SW 1271 (cell line): ENCODE results near the gene FXYD6.

Experiments
- DNase-seq, 2 experiments: peaks; one replicate each; lab custom pipeline; 2025; lab: John Stamatoyannopoulos, UW

Gene FXYD6

DNA sequence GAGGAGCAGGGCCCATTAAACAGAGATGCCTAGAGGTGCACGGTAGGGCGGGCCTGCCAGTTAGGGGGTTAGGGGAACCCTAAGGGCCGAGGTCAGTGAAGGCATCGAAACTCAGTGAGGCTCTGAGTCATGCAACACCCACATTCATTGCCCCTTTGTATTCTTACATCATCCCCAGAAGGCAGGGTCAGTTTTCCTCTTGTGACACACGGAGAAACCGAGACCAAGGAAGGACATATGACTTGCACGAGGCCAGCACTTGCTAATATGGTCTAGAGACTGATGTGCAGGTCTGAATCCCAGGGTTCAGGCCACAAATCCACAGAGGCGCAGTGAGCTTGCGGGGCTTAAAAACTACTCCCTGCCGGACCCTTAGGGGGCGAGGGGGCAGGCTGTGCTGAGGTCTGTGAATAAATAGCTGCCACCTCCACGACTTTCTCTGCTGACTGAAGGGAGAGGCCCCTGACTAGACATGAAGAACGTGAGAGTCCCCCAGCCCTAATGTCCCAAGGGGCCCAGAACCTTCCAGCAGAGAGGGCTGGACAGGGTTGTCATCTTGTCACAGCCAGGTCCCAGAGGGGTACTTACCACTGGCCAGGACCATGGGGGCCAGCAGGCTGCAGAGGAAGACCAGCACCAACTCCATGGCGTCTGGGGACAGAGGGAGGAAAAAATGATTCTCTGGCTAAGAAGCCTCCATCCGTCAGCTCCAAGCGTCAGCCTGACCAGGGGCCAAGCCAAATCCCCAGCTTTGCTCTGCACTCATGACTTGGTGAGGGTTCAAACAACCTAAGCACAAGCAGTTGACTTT lies 34.1 kb downstream of the FXYD6 start:
- DNase-seq, result no peak

DNA sequence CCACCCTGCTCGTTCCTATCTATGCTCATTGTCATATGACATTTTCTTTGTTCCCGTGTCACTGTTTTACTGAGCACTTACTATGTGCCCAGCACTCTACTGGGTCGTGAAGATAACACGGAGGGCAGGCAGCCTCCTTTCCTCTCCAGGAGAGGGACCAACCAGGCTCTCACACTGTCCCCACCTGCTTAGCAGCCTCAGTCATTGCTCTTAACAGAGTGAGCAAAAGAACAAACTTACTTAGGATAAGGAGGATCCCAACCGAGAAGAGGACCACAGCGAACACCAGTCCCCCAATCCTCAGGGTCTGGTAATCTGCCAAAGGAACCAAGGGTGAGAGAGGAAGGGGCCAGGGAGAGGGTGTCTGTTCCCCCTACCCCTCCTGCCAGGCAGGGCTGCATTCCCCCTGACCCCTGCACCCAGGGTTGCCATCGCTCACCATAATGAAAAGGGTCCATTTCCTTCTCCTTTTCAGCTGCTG lies 34.9 kb downstream of the FXYD6 start:
- DNase-seq, result no peak

DNA sequence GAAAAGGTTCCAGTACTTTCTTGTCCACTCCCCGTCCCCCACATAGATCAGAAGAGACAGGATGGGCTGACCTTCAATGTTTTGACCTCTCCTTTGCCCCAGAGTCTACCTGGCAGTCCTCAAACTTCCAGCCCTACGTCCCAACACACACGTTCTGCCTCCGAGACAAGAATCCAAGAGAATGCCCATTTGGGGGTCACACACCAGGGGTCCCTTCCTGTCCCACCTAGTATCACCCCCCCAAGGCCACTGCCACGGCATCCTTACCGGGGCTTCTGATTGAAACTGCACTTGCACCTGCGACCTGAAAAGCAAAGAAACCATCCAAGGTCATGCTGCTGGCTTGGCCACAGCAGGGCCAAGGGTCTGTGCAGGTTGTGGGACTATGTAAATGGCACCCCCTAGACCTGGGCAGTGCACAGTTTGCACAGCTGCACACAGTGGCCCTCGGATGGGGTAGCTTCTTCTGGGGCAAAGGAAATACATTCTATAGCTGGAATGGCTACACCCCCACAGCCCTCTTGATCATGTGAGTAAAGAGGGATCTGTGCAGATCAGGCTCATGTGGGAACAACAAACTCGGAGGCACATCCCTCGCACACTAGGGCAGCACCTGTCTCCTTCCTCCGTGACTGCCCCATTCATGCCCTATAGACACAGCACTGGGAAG lies 35.4 kb downstream of the FXYD6 start:
- DNase-seq, result no peak

DNA sequence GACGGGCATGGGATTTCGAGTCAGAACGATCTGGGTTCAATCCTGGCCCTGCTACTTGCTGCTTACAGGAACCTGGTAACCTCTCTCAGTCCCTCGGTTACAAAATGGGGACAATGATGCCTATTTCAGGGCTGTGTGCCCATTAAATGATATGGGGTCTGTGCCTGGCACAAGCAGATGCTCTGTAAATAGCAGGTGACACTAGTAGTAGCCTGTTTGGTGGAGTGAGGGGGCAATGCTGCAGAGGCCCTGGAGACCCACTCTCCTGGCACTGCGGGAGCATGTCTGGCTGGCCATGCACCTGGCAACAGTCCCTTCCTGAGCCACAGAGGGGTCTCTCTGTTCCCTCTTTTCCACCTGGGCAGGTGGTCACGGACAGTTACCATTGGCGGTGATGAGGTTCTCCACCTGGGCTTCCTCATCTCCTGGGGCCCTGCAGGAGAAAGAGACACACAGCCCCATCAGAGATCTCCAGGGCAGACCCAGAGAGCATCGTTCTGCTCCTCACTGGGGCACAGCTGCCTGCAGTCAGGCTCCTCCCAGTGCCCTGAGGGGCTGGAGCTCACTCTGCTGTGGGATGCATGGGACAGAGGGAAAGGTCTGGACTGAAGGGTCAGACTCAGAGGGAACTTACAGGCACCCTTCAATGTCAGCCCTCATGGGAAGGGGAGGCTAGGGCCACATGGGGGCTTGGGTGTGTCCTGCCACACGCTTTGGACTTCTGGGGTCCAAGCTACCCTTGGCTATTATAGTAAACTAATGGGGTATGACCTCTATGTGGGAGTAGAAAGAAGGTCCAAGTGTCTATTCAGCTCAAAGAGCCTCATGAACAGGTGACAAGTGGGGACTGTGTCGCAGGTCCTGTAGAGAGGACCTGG lies 36.3 kb downstream of the FXYD6 start:
- no peak for DNase-seq

DNA sequence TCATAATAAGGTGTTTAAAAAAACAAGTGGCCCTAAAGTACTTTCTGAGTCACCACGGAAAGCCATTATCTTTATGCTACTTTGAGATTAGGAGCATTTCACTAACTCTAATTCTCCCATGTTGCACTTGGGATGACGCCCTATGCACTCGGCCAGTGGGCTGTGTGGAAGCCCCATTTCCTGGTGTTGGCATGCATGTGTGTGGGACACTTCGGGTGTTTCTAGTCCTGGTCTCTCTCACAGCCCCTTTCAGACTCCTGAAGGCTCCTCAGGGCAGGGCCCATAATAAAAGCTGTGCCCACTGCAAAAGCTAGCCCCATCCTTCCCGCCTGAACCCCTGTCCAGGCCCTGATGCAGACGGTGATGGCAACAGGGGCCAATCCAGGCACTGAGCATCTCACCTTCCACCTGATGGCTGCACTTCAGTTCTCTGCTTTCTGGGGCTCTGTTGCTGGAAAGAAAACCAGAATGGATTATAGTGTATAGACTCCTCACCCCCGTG lies 37.0 kb downstream of the FXYD6 start:
- DNase-seq, result no peak

DNA sequence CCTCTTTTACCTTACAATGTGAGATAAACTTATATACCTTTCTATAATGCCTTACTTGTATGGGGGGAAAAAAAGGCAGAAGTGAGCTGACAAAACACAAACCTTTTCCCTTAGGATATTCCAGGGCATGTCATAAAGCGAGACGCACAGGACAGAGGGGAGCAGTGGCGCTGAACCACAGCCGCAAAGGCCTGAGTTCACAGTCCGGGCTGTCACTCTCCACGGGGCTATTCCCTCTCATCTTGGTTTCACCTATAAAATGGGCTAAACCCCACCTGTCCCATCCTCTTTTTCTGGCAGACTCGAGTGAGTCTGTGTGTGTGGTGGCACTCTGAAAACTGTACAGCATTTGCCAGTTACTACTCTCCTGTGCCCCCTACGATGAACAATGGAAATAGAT lies 37.6 kb downstream of the FXYD6 start:
- DNase-seq, result no peak

DNA sequence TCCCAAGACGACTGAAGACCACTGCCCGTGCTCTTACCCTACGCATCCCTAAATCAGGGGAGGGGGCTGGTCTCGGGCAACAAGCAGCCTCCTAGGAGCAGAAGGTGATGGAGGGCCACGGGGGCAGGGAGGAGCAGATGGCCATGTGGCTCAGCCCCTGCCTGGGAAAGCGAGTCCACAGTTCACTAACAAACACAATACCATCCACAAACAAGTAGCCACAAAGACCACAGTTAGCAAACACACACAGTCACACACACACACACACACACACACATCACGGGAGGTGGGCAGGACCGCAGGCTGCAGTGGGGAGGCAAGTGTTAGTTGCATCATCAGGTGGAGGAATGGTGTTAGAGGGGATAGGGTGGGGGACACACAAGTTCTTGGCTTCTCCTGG lies 38.7 kb downstream of the FXYD6 start:
- DNase-seq, result no peak

DNA sequence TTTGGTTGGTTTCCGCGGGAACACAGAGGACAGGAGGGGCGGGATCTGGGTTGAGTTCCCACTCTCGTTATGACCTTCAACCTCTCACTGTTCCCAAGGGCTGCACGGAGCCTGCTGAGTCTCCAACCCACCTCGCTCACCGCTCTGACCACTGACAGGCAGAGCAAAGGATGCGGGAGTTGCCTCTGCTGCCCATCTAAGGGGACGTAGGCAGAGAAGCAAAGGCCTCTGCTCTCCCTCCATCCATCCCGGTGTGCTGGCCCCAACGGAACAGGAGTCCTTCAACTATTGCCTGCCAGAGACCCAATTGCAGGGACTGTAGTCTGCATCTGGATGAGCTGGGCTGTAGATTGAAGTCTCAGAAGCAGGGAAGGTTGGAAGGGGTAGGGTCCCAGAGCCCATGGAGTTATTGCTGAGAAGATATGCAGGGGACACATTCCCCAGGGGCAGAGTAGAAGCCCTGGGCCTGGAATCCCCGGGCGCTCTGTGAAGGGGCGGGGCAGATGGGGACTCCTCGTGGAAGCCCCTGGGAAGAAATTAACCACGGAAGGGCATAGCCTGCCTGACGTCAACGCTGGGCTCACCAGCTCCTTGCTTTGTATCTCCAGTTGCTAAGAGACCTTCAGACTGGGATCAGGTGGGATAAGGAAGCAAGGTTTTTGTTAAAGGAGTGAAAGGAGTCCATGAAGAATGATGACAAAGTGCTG lies 39.2 kb downstream of the FXYD6 start:
- DNase-seq, result no peak

DNA sequence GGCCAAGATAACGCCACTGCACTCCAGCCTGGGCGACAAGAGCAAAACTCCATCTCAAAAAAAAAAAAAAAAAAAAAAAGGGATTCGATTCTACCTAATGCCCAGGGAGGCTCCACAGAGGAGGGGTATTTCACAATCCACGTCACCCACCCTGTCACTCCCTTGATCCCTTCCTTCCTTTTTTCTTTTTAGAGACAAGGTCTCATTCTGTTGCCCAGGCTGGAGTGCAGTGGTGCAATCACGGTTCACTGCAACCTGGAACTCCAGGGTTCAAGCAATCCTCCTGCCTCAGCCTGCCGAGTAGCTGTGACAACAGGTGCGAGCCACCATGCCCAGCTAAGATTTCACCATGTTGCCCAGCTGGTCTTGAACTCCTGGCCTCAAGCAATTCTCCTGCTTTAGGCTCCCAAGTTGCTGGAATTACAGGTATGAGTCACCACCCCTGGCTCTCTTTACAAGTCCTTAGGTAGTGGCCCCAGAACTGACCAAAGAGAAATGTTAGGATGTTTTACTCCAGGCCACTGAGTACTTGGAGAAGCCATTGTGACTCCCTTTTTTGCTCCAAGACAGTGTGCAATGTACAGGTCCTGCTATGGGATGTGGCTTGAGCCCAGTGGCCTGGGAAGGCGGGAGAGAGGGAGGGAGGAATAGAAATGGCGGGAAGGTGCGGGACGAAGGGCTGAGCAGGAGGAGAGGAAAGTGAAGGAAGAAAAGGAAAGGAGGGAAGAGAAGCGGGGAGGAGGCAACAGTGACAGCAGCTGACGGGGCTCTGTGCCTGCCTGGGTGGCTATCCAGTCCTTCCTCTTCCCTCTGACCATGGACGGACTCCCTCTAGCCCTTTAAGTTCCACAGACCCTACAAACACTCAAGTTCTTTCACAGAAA lies 40.1 kb downstream of the FXYD6 start:
- DNase-seq, result no peak

DNA sequence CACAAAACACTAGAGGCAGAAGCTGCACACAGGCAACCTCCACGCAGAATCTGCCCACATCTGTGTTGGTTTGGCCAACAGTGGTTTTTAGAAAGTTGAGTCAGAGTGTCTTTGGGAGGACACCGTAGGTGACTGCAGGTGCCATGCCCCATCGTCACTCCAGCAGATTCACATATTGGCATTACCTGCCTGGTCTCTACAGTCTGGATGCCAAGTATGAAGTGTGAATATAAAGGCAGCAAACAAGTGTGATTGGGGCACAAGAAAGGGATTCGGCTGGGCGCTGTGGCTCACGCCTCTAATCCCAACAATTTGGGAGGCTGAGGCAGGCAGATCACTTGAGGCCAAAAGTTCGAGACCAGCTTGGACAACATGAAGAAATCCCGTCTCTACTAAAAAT lies 40.9 kb downstream of the FXYD6 start:
- DNase-seq, result no peak

DNA sequence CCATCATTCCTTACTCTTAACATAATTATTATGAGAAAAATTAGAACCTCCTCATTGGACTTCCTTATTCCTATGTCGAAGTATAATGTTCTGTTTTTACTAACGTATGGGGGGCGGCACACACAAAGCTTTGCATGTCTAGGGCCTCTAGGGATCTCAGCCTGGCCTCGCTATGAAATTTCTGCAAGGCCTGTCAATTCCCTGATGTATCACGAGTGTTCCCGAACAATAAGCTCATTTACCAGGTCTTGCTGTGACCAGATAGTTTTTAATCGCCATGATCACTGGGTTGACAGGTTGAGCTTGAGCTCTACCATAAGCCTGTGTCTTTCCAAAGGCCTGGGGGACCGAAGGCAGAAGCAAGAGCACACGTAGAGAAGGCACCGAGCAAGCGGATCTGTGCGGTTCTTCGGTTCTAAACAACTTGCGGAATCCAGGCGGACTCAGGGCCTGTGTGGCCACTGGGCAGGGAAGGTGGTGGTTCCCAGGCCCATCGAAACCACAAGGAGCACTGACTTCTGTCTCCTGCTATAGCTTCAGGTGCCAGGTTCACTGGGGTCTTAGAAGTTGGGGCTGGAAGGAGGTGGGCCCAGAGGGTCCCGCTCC lies 41.5 kb downstream of the FXYD6 start:
- DNase-seq, result no peak

DNA sequence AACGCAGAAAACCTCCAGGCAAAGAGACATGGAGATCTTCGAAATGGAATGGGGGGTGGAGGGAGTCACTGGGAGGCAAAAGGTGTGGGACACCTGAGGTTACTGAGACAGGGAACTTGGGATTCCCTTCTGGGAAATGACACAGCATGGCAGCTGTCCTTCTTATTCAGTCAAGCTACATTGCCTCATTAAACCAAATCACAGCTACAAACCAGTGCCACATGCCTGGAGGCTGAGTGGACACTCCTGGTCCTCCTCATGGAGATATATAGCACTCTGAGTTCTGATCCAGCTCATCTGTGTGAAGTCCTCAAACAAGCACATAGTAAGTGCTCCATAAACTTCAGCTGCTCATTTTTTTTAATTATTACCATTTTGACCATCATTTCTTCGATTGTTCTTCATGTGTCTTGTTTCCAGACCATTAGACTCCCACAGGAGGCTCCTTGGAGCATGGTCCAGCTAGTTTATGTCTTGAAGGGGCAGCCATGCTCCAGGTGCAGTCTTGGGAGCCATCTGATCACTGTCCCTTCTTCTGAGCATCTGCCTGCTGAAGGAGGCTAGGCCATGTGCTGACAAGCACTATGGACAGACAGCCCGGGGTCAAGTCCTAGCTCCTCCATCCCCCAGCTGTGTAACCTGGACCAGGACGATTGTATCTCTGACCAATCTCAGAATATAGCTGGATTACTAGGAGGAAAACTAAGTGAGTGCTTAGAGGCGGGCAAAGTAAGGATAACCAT lies 42.2 kb downstream of the FXYD6 start:
- DNase-seq, result no peak

DNA sequence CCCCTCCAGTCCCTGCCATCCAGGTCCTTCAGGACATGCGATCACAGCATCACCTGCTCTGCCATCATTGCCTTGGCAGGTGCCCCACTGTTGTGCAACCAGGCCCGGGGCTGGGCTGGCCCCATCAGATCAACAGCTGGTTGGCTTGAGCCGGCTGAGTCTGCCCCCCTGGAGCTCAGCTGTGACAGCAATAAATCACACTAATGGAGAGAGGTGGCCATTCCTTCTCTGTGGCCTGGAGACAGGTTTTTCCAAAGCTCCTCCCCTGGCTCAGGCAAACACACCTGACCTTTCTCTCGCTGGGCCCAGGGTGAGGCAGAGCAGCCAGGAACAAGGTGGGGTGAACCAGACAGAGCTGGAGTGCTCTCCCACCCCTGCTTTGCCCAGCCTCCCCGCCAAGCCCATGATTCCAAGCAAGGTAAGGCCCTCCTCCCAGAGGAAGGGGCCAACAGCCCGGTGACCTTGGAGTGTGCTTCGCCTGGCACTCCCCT lies 43.0 kb downstream of the FXYD6 start:
- no peak for DNase-seq

DNA sequence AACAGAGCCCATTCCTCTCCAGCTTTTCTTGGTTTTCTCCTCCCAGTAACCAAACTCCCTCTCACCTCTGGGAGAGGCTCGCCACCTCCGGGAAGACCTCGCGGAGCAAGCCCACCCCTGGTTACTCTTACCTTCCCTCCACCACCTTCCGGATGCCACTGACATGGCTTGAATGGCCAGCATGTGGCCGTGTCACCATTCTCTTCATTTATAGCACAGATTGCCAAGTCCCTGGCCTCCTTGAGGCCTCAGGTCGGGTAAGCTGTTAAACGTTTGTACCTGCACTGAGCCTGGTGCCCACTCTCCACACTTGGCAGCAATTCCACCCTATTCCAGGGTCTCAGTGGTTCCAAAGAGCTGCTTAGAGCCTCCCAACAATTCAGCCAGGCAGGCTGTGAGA lies 43.9 kb downstream of the FXYD6 start:
- DNase-seq, result no peak

DNA sequence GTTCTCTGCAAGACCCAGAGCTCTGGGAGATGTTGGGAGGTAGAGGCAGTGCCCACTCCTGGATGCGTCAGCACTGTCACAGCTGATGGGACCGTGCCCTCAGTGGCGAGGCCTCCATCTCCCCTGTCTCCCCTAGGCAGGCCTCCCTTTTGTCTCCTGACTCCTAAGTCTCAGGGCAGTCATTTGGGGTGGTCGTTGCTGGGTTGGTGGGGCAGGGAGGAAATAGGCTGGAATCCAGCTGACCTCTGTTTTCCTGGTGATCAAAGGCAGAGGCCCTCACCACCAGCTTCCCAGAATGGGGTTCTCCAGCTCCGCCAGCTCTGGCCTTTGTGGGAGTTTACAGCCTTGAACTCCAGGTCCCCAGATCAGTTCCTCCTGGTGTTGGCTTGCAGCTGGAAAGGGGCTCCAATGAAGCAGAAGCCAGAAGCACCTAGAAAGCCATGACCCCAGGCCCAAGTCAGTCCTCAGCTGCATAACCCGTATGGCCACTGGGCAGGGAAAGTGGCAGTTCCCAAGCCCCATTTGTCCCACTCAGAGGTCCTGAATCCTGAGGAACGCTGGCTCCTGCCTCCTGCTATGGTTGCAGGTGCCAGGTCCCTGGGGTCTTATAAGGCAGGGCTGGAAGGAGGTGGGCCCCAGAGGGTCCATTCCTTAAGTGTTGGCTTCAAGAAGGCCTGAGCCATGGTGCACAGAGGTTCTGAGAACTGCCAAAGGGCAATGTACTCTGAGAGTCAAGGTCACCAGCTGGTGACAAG lies 44.6 kb downstream of the FXYD6 start:
- no peak for DNase-seq

DNA sequence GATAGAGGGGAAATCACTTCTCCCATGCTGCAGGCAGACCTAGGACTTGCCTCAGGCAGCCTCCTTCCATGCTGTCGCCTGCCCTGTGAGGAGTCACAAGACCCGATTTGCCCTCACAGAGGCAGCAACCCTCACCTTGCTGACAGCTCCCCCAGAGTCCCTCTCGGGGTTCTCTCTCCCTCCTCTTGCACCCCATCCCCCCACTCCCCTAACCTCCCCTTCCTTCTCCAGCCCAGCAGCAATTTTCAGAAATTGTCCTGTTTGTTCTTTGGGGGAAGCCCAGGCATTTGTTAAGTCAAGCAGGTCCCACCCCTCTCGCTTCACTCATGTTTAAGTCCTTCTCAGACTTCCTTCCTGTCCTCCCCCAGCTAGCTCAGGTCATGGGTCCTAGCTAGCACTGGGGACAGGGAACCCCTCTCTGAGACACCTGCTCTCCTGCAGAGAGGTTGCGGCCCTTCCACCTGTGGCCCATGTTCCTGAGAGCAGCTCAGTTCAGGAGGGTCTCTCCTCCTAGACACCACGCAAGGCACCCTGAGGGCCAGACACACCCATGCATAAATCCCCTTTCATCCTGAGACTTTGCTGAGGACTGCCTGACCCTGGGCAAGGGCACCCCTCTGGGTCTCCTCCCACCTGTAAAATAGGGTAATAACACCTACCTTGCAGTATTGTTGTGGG lies 45.6 kb downstream of the FXYD6 start:
- no peak for DNase-seq

DNA sequence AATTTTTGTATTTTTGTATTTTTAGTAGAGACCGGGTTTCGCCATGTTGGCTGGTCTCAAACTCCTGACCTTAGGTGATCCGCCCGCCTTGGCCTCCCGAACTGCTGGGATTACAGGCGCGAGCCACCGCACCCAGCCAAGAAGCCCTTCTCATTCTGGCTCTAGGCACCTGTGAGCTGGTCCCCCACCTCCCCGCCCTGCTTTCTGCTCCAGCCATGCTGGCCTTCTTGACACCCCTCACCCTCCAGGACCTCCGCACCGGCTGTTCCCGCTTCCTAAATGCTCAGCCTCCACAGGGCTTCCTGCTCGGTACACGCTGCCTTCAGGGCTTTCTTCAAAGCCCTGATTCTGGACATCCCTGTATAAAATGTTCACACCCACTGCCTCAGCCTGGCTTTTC lies 46.4 kb downstream of the FXYD6 start:
- DNase-seq, result no peak

DNA sequence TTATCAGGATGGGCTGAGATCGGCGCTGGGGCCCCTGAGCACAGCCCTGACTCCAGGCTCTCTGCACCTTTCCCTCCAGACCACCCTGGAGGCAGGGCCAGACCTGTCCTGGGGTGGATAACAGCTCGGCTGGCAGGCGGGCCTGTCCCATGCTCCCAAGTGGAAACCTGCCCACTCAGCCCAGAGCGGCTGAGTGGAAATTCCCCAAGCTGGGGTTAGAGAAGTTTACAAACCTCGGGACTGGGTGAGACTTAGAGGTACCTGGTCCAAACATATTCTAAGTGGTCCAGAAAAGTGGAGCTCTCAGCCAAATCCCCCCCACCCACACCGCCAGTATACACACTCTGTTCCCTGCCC lies 47.1 kb downstream of the FXYD6 start:
- DNase-seq, result no peak
